Astrocyte of the cerebellum (primary cell): ENCODE data around the gene UBE4B.
"Not testable (repeated sequence)": the region's sequence is repeated elsewhere in the genome, so short reads cannot be mapped to it uniquely, and the experiment has no call there.

Experiments used
- DNase-seq: peaks from one replicate; pipeline ENCODE4 v3.0.0-alpha.2; 2011; ENCODE audit warnings: low read depth
- H3K4me3 ChIP-seq: 2 replicates; pipeline ENCODE4 v1.5.1; 2011; ENCODE audit warnings: mild to moderate bottlenecking, low read depth, low read length, moderate library complexity
- in situ Hi-C: cut with HindIII; loops from 2 replicates; pipeline ENCODE4 v1.10.0; 2017; ENCODE audit warnings: low sequenced_read_pairs
- TF ChIP-seq, protein P1 (sequence below): IDR thresholded peaks from 2 replicates; pipeline ENCODE4 v1.5.1; 2012; ENCODE audit warnings: low read length, low read depth, moderate library complexity, mild to moderate bottlenecking; ENCODE audit errors: missing control alignments

Gene UBE4B

DNA sequence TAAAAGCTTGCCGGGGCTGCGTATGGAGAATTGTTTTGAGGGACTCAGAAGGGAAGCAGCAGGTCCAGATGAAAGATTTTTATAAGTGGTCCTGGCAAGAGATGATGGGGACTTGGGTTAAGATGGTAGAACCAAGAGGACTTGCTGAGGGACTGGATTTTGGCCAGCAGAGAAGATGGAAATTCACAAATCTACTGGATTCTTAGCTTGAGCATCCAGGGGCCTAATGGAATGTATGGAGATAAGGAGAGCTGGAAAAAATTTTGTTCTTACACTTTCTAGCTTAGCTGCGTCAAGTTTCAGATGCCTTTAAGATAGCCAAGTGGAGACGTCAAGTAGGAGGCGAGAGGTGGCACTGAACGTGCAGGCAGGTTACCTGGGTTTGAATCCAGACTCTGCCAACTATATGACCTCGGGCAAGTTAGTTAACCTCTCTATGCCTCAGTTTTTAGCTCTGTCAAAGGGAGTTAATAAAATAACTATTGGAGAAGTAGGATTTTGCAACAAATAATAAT lies 39.1 kb upstream of the UBE4B start:
- TF ChIP-seq, protein P1, sequence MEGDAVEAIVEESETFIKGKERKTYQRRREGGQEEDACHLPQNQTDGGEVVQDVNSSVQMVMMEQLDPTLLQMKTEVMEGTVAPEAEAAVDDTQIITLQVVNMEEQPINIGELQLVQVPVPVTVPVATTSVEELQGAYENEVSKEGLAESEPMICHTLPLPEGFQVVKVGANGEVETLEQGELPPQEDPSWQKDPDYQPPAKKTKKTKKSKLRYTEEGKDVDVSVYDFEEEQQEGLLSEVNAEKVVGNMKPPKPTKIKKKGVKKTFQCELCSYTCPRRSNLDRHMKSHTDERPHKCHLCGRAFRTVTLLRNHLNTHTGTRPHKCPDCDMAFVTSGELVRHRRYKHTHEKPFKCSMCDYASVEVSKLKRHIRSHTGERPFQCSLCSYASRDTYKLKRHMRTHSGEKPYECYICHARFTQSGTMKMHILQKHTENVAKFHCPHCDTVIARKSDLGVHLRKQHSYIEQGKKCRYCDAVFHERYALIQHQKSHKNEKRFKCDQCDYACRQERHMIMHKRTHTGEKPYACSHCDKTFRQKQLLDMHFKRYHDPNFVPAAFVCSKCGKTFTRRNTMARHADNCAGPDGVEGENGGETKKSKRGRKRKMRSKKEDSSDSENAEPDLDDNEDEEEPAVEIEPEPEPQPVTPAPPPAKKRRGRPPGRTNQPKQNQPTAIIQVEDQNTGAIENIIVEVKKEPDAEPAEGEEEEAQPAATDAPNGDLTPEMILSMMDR: no peak

DNA sequence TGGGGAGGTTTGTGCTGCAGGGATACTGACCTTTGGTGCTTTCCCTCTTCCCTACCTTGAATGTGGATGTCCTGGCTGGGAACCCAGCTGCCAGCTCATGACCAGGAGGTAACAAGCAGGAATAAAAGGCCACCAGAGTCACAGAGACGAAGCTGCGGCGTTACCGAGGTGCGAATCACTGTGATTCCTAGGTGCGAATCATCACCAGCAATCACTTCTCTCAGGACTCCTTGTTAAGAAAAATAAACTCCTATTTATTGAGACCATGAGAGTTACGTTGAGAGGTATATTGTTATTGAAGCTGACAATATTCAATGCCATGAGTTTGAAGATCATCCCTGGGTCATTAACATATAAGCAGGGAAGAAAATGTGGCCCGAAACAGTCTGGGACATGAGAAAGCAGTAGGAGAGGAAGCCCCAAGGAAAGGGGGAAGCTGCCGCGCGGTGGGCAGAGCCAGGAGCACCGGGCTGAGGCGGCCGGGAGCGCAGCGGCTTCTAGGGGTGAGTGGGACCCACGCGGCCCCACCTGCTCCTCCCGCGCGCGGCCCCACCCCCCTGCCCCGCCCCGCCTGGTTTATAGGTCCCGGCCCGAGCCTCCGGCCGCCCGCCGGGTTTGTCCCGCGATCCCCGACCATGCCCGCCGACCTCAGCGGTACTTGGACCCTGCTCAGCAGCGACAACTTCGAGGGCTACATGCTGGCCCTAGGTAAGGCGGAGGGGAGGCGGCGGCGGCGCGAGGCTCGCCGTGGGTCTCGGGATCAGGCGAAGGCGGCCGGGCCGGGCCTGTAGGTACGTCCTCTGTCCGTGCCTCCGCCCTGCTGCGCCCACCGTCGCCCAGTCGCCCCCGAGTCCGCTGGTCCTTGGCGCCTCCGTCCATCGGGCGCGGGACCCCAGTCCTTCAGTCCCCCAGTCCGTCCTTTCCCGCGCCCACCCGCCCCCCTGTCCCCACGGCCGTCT lies 35.9 kb upstream of the UBE4B start, which contains the start of gene RBP7:
TSS of gene RBP7 (plus strand) at position 605 of the 959 bp plus-strand sequence. CDS start at position 636, 31 bp downstream.
- DNase-seq: no peak
- in situ Hi-C loops: no loop called here
- peak within 1 kb of the TSS; percentile 21 for H3K4me3 ChIP-seq
- TF ChIP-seq, protein P1: no peak

More for the DNA sequence above, 39.1 kb upstream of the UBE4B start:
- in situ Hi-C loops: no loop called here
- no peak for DNase-seq
- H3K4me3 ChIP-seq: no peak overlapping the region

DNA sequence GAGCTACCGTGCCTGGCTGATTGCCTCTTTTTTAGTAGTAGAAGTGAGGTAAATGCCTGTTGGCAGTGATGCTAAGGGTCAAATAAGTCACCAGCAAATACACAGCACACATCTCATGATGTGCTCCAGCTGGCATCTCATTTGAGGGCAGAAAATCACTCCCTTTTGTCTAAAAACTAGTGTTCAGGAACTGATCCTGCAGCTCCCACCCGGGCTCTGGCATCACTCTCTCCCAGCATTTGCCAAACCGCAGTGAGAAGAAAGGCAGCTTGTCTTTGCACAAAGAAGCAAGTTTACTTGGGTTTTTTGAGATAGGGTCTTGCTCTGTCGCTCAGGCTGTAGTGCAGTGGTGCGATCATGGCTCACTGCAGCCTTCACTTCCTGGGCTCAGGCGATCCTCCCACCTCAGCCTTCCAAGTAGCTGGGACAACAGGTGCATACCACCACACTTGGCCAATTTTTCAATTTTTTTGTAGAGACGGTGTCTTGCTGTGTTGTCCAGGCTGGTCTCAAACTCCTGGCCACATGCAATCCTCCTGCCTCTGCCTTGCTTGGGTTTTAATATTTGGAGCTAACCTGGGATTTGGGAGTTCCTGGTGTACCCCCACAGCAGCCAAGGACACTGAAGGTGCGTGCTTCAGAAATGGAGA lies 31.6 kb upstream of the UBE4B start:
- in situ Hi-C loops: no loop called here
- no peak overlapping the region for H3K4me3 ChIP-seq
- TF ChIP-seq, protein P1: no peak
- peak; percentile 31 for DNase-seq

DNA sequence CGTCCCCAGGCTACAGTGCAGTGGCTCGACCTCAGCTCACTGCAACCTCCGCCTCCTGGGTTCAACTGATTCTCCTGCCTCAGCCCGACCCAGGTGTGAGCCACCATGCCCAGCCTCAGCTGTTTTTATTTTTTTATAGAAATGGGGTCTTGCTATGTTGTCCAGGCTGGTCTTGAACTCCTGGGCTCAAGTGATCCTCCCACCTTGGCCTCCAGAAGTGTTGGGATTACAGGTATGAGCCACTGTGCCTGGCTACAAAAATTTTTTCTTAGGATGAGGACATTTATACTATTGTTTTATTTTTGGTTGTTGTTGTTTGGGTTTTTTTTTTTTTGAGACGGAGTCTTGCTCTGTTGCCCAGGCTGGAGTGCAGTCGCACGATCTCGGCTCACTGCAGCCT lies 27.5 kb upstream of the UBE4B start:
- in situ Hi-C loops, DNase-seq, H3K4me3 ChIP-seq: not testable (repeated sequence)

DNA sequence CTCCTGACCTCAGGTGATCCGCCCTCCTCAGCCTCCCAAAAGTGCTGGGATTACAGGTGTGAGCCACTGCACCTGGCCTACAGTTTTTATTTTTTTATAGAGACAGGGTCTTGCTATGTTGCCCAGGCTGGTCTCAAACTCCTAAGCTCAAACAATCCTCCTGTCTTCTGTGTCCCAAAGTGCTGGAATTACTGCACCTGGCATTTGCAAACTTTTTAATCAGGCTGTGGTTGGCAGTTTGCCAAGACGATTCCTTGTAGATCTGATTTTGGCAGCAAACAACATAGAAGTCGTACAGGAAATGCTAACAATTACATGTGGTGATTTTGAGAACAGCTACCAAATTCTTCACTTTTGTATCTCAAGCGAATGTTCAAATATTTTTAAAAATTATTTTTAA lies 25.6 kb upstream of the UBE4B start:
- DNase-seq: no peak
- TF ChIP-seq, protein P1: no peak
- no peak overlapping the region for H3K4me3 ChIP-seq
- in situ Hi-C loops: no loop called here

DNA sequence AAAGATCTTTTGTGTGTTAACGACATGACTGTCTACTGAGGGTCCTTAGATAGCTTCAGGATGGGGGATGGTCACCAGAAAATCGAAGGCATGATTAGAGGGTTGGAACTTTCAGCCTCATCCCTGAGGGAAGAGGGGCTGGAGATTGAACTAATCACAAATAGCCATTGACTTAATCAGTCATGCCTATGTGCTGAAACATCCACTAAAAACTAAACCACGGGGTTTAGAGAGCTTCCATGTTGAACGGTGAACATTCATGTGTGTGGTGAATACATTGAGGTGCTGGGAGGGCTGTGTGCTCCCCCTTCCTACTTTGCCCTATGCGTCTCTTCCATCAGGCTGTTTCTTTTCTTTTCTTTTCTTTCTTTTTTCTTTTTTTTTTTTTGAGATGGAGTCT lies 18.7 kb upstream of the UBE4B start:
- TF ChIP-seq, protein P1: no peak

More for the DNA sequence above, 18.7 kb upstream of the UBE4B start:
- no peak overlapping the region for H3K4me3 ChIP-seq
- no peak for DNase-seq
- in situ Hi-C loops: no loop called here
